CD4-positive, alpha-beta T cell treated with Interleukin-15 for 1 hour (primary cell): ENCODE results near the gene INPP4A.

Experiments used
- DNase-seq: peaks from one replicate; pipeline ENCODE4 v3.0.0-alpha.2; 2020

The INPP4A gene

GRCh38 chr2:98461498-98462049 lies 16.9 kb downstream of the INPP4A start:
- DNase-seq = no peak

GRCh38 chr2:98463081-98463481 lies 18.4 kb downstream of the INPP4A start:
- no peak for DNase-seq

GRCh38 chr2:98463551-98463971 lies 18.9 kb downstream of the INPP4A start:
- DNase-seq = no peak

- no peak for DNase-seq
Measured at GRCh38 chr2:98463988-98464771, 19.5 kb downstream of the INPP4A start.

- peak; percentile 59 for DNase-seq
Measured at GRCh38 chr2:98464772-98465310, 20.2 kb downstream of the INPP4A start.

GRCh38 chr2:98465456-98466226 lies 21.0 kb downstream of the INPP4A start:
- DNase-seq = peak; percentile 85

- DNase-seq = no peak
Measured at GRCh38 chr2:98467082-98467536, 22.5 kb downstream of the INPP4A start.

- DNase-seq = no peak
Measured at GRCh38 chr2:98467652-98468051, 23.0 kb downstream of the INPP4A start.

- DNase-seq = no peak
Measured at GRCh38 chr2:98468621-98469236, 24.1 kb downstream of the INPP4A start.

- DNase-seq = no peak
Measured at GRCh38 chr2:98469862-98470544, 25.3 kb downstream of the INPP4A start.

- DNase-seq = no peak
Measured at GRCh38 chr2:98470851-98471255, 26.2 kb downstream of the INPP4A start.

GRCh38 chr2:98471402-98472131 lies 26.9 kb downstream of the INPP4A start:
- no peak for DNase-seq

- DNase-seq = no peak
Measured at GRCh38 chr2:98472132-98472650, 27.5 kb downstream of the INPP4A start.

- no peak for DNase-seq
Measured at GRCh38 chr2:98472961-98473746, 28.5 kb downstream of the INPP4A start.

- no peak for DNase-seq
Measured at GRCh38 chr2:98473995-98474780, 29.5 kb downstream of the INPP4A start.

- no peak for DNase-seq
Measured at GRCh38 chr2:98474979-98475632, 30.4 kb downstream of the INPP4A start.

GRCh38 chr2:98476192-98476868 lies 31.7 kb downstream of the INPP4A start:
- DNase-seq = no peak

GRCh38 chr2:98477036-98477435 lies 32.4 kb downstream of the INPP4A start:
- no peak for DNase-seq

- no peak for DNase-seq
Measured at GRCh38 chr2:98477506-98477905, 32.8 kb downstream of the INPP4A start.
